HG02884 (cell line): ENCODE data around the gene SZRD1.

Experiments
- ATAC-seq: cut with Tn5 transposase; IDR thresholded peaks from one replicate; pipeline ENCODE4 v1.9.1; 2021; ENCODE audit warnings: mild to moderate bottlenecking, moderate library complexity; ENCODE audit not compliant: unreplicated experiment

The SZRD1 gene

GRCh38 chr1:16393570-16394521 lies 26.8 kb downstream of the SZRD1 start:
- no peak for ATAC-seq

- ATAC-seq = no peak
Observed at GRCh38 chr1:16394977-16395376, 27.9 kb downstream of the SZRD1 start.

GRCh38 chr1:16396591-16396990 lies 29.5 kb downstream of the SZRD1 start:
- no peak for ATAC-seq

GRCh38 chr1:16397120-16397519 lies 30.1 kb downstream of the SZRD1 start:
- no peak for ATAC-seq

- no peak for ATAC-seq
Observed at GRCh38 chr1:16398371-16398953, 31.4 kb downstream of the SZRD1 start.

- no peak for ATAC-seq
Observed at GRCh38 chr1:16402742-16403141, 35.7 kb downstream of the SZRD1 start.

- no peak for ATAC-seq
Observed at GRCh38 chr1:16405441-16405840, 38.4 kb downstream of the SZRD1 start.

- ATAC-seq = no peak
Observed at GRCh38 chr1:16406868-16407267, 39.8 kb downstream of the SZRD1 start.

- no peak for ATAC-seq
Observed at GRCh38 chr1:16409536-16410152, 42.6 kb downstream of the SZRD1 start.

GRCh38 chr1:16410803-16411202 lies 43.8 kb downstream of the SZRD1 start:
- no peak for ATAC-seq

GRCh38 chr1:16413191-16413590 lies 46.1 kb downstream of the SZRD1 start:
- no peak for ATAC-seq

- ATAC-seq = no peak
Observed at GRCh38 chr1:16418823-16419425, 51.9 kb downstream of the SZRD1 start.

GRCh38 chr1:16420424-16421118 lies 53.5 kb downstream of the SZRD1 start:
- ATAC-seq = no peak

GRCh38 chr1:16421201-16421600 lies 54.2 kb downstream of the SZRD1 start:
- ATAC-seq = no peak

- no peak for ATAC-seq
Observed at GRCh38 chr1:16422041-16422440, 55.0 kb downstream of the SZRD1 start.

GRCh38 chr1:16425125-16426025 lies 58.3 kb downstream of the SZRD1 start:
- ATAC-seq = no peak

- ATAC-seq = no peak
Observed at GRCh38 chr1:16430606-16431005, 63.6 kb downstream of the SZRD1 start.

GRCh38 chr1:16433030-16433429 lies 66.0 kb downstream of the SZRD1 start:
- no peak for ATAC-seq

- no peak for ATAC-seq
Observed at GRCh38 chr1:16434007-16434406, 67.0 kb downstream of the SZRD1 start.

- no peak for ATAC-seq
Observed at GRCh38 chr1:16434501-16434900, 67.5 kb downstream of the SZRD1 start.
